ENCODE data around the gene DHX58.

DHX58 gene

DNA sequence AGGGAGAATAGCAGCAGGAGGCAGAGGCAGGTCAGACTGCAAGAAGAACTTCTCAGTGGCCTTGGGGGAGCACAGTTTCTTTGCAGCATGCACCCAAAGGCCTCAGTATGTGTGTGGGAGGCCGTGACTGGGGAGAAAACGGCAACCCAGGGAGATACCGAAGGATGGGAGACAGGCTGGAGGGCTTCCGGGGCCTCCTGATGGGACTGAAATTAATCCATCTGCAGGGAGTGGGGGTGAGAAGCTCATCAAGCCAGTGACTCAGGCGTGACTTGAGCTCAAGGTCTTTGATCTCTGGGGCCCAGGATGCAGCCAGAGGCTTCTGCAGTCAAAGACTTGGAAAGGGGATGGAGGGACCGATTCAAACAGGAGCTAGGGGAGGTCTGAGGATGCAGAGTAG lies 57.0 kb downstream of the DHX58 start:
- peaks cover 4% of the 10 kb centered on the region for H3K4me1 ChIP-seq (ENCODE audit: insufficient read depth, low read length)
- H3K9me3 ChIP-seq (ENCODE audit: low read length) = no peaks in the 10 kb centered on the region
- no peaks in the 10 kb centered on the region for H3K36me3 ChIP-seq (ENCODE audit: insufficient read depth, low read length)
- peaks cover 0 to 30% of the 10 kb centered on the region in 2 donors for H3K27me3 ChIP-seq (ENCODE audit: control insufficient read depth in 1 of 2, insufficient read depth in 2 of 2, low read length in 2 of 2)
- H3K9ac ChIP-seq (ENCODE audit: low read length) = no peak overlapping the region
- H3K4me3 ChIP-seq (ENCODE audit: low read depth in 1 of 2, low read length in 2 of 2) = no peak overlapping the region
- H3K27ac ChIP-seq (ENCODE audit: low read depth, low read length) = no peak overlapping the region

- Histone ChIP-seq H3K27me3 (ENCODE audit: control insufficient read depth in 1 of 2, insufficient read depth in 2 of 2, low read length in 2 of 2) (peaks cover 0 to 30% of the 10 kb centered on the region in 2 donors), H3K27ac (ENCODE audit: low read depth, low read length) (no peak overlapping the region), H3K9me3 (ENCODE audit: low read length) (no peaks in the 10 kb centered on the region), H3K4me1 (ENCODE audit: insufficient read depth, low read length) (peaks cover 4% of the 10 kb centered on the region), H3K9ac (ENCODE audit: low read length) (no peak overlapping the region), H3K36me3 (ENCODE audit: insufficient read depth, low read length) (no peaks in the 10 kb centered on the region), H3K4me3 (ENCODE audit: low read depth in 1 of 2, low read length in 2 of 2) (no peak overlapping the region)
Observed at GRCh38 chr17:42055027-42055426, 57.5 kb downstream of the DHX58 start.

GRCh38 chr17:42053731-42054500 lies 58.6 kb downstream of the DHX58 start:
- Histone ChIP-seq H3K9ac (ENCODE audit: low read length) (no peak overlapping the region), H3K9me3 (ENCODE audit: low read length) (no peaks in the 10 kb centered on the region), H3K27me3 (ENCODE audit: control insufficient read depth in 1 of 2, insufficient read depth in 2 of 2, low read length in 2 of 2) (peaks cover 0 to 26% of the 10 kb centered on the region in 2 donors), H3K36me3 (ENCODE audit: insufficient read depth, low read length) (no peaks in the 10 kb centered on the region), H3K4me3 (ENCODE audit: low read depth in 1 of 2, low read length in 2 of 2) (no peak overlapping the region), H3K27ac (ENCODE audit: low read depth, low read length) (no peak overlapping the region), H3K4me1 (ENCODE audit: insufficient read depth, low read length) (peaks cover 8% of the 10 kb centered on the region)

GRCh38 chr17:42052346-42052877 lies 60.1 kb downstream of the DHX58 start:
- H3K36me3 ChIP-seq (ENCODE audit: insufficient read depth, low read length) = no peaks in the 10 kb centered on the region
- no peak overlapping the region for H3K4me3 ChIP-seq (ENCODE audit: low read depth in 1 of 2, low read length in 2 of 2)
- H3K9me3 ChIP-seq (ENCODE audit: low read length) = no peaks in the 10 kb centered on the region
- H3K9ac ChIP-seq (ENCODE audit: low read length) = no peak overlapping the region
- no peak overlapping the region for H3K27ac ChIP-seq (ENCODE audit: low read depth, low read length)
- peaks cover 8% of the 10 kb centered on the region for H3K4me1 ChIP-seq (ENCODE audit: insufficient read depth, low read length)
- H3K27me3 ChIP-seq (ENCODE audit: control insufficient read depth in 1 of 2, insufficient read depth in 2 of 2, low read length in 2 of 2) = peaks cover 0 to 26% of the 10 kb centered on the region in 2 donors

DNA sequence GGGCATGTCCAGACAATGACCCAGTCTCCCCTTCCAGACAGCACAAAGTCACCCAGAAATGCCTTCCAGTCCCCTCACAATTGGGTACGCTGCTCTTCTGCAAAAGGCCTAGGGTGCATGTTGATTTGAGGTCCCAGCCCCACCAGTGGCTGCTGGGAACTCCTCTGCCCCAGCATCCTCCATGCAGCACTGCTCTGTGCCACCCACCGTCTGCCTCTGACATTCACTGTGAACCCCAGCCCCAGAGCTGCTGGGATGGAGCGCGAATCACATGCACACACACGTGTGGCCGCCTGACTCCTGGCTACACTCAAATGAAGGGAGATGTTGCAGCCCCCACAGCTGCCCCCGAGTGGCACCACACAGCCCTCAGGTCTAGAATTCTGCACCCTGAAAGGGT lies 60.9 kb downstream of the DHX58 start:
- Histone ChIP-seq H3K27ac (ENCODE audit: low read depth, low read length) (no peak overlapping the region), H3K9ac (ENCODE audit: low read length) (no peak overlapping the region), H3K4me3 (ENCODE audit: low read depth in 1 of 2, low read length in 2 of 2) (no peak overlapping the region), H3K36me3 (ENCODE audit: insufficient read depth, low read length) (no peaks in the 10 kb centered on the region), H3K4me1 (ENCODE audit: insufficient read depth, low read length) (peaks cover 8% of the 10 kb centered on the region), H3K9me3 (ENCODE audit: low read length) (no peaks in the 10 kb centered on the region), H3K27me3 (ENCODE audit: control insufficient read depth in 1 of 2, insufficient read depth in 2 of 2, low read length in 2 of 2) (peaks cover 0 to 26% of the 10 kb centered on the region in 2 donors)

Measured in muscle layer of colon (tissue), 2 donors.